WERI-Rb-1 (cell line): ENCODE measurements around the gene NTN5.
"Not testable (repeated sequence)": the region's sequence is repeated elsewhere in the genome, so short reads cannot be mapped to it uniquely, and the experiment has no call there.

ENCODE experiments used
- DNase-seq: peaks from one replicate; pipeline ENCODE4 v3.0.0-alpha.2; 2020
- H3K27ac ChIP-seq: fragments of 250-450 bp; sonication (Bioruptor Pico); 2 replicates; pipeline ENCODE4 v1.5.1; 2020; ENCODE audit warnings: mild to moderate bottlenecking, moderate library complexity
- H3K27me3 ChIP-seq: fragments of 250-450 bp; sonication (Bioruptor Pico); 2 replicates; pipeline ENCODE4 v1.5.1; 2021; ENCODE audit warnings: mild to moderate bottlenecking, low read depth, moderate library complexity; ENCODE audit not compliant: insufficient read depth, severe bottlenecking
- H3K36me3 ChIP-seq: fragments of 250-450 bp; sonication (Bioruptor Pico); 2 replicates; pipeline ENCODE4 v1.5.1; 2020; ENCODE audit warnings: mild to moderate bottlenecking, moderate library complexity
- H3K4me3 ChIP-seq: 2 replicates; pipeline ENCODE4 v1.5.1; 2011; ENCODE audit warnings: low read depth, mild to moderate bottlenecking, control low read depth, low read length
- H3K9me3 ChIP-seq: fragments of 250-450 bp; sonication (Bioruptor Pico); 2 replicates; pipeline ENCODE4 v1.5.1; 2021; ENCODE audit warnings: mild to moderate bottlenecking, moderate library complexity; ENCODE audit not compliant: severe bottlenecking
- TF ChIP-seq, protein P1 (sequence below): IDR thresholded peaks from 2 replicates; pipeline ENCODE4 v1.5.1; 2011; ENCODE audit warnings: low read depth, mild to moderate bottlenecking, control low read depth, inconsistent platforms, low read length

Gene NTN5

DNA sequence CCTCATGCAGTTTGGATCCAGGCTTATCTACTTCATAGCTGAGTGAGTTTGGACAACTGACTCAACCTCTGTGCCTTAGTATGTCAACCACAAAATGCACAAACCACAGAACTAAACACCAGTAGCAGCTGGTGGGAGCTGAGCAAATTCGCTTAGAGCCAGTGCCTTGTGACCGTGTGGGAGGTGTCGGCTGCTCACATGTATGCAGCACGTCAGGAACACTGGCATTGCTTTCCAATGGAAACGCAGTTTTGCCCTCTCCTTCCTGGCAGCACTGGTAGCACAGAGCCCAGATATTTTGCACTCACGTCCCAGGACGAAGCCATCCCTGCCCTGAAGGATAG, 8.3 kb upstream of the NTN5 start:
- TF ChIP-seq, protein P1, sequence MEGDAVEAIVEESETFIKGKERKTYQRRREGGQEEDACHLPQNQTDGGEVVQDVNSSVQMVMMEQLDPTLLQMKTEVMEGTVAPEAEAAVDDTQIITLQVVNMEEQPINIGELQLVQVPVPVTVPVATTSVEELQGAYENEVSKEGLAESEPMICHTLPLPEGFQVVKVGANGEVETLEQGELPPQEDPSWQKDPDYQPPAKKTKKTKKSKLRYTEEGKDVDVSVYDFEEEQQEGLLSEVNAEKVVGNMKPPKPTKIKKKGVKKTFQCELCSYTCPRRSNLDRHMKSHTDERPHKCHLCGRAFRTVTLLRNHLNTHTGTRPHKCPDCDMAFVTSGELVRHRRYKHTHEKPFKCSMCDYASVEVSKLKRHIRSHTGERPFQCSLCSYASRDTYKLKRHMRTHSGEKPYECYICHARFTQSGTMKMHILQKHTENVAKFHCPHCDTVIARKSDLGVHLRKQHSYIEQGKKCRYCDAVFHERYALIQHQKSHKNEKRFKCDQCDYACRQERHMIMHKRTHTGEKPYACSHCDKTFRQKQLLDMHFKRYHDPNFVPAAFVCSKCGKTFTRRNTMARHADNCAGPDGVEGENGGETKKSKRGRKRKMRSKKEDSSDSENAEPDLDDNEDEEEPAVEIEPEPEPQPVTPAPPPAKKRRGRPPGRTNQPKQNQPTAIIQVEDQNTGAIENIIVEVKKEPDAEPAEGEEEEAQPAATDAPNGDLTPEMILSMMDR = no peak
- Histone ChIP-seq H3K9me3 (no peaks in the 10 kb centered on the region), H3K4me3 (no peak overlapping the region), H3K27me3 (no peaks in the 10 kb centered on the region), H3K27ac (no peak overlapping the region), H3K36me3 (no peaks in the 10 kb centered on the region)
- no peak for DNase-seq

DNA sequence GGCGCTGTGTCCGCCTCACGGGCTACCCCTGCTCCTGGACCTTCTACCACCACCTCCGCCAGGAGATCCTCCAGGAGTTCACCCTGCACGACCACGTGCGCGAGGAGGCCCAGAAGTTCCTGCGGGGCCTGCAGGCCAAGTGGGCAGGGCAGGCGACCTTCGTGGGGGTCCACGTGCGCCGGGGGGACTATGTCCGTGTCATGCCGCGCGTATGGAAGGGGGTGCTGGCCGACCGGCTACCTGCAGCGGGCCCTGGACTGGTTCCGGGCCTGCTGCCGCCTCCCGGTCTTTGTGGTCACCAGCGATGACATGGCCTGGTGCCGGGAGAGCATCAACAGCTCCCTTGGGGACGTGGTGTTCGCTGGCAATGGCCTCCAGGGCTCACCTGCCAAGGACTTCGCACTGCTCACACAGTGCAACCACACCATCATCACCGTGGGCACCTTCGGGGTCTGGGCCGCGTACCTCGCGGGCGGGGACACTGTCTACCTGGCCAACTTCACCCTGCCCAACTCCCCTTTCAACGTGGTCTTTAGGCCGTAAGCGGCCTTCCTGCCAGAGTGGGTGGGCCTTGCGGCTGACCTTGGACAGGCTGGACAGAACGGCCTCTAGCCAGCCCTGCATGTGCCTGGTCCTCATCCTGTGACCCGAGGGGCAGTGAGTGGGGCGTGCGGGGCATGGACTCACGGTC, 7.8 kb upstream of the NTN5 start:
- DNase-seq = no peak
- Histone ChIP-seq H3K36me3 (no peaks in the 10 kb centered on the region), H3K9me3 (no peaks in the 10 kb centered on the region), H3K27me3 (no peaks in the 10 kb centered on the region), H3K27ac (no peak overlapping the region), H3K4me3 (no peak overlapping the region)
- TF ChIP-seq, protein P1 = no peak

DNA sequence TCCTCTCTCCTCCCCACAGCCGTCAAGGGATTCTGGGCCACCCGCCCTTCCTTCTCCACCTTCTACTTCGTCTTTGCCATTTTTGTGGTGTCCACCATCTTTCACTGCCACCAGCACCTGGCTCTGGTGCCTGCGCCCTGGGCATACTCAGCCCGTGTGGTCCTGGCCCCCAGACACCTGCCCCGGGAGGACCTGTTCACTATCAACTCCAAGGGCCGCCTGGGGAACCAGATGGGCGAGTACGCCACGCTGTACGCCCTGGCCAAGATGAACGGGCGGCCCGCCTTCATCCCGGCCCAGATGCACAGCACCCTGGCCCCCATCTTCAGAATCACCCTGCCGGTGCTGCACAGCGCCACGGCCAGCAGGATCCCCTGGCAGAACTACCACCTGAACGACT, 7.2 kb upstream of the NTN5 start:
- not testable (repeated sequence) for H3K27ac ChIP-seq, H3K9me3 ChIP-seq, H3K4me3 ChIP-seq, H3K36me3 ChIP-seq, DNase-seq, H3K27me3 ChIP-seq

DNA sequence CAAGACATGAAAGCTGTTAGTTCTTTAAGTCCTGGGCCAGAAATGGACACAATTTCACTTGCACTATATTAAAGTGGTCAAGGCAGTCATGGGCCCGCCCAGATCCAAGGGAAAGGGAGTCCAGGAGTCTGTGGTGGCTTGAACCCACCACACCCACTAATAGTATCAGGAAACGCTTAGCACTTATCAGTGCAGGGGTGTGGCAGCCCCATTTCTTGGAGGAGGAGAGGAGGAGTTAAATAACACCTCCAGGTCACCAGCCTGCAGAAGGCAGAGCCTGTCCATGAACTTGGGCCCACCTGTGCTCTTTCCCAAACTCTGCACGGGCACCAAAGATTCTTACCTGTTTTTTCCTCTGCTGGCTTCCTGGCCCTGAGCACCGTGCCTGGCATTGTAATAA, 5.4 kb upstream of the NTN5 start:
- Histone ChIP-seq H3K36me3 (no peaks in the 10 kb centered on the region), H3K27me3 (no peaks in the 10 kb centered on the region), H3K9me3 (no peaks in the 10 kb centered on the region), H3K4me3 (no peak overlapping the region), H3K27ac (no peak overlapping the region)
- DNase-seq = no peak
- TF ChIP-seq, protein P1 = no peak

DNA sequence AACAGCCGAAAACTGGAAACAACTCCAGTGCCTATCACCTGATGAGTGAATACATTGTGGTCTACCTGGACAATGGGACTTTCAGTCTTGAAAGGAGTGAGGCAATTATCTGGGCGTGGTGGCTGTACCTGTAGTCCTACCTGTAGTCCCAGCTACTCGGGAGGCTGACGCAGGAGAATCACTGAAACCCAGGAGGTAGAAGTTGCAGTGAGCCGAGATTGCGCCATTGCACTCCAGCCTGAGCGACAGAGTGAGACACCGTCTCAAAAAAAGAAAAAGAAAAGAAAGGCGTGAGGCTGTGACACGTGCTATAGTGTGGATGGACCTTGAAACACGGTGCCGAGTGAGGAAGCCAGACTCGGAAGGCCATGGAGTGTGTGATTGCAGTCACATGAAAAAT, 4.1 kb upstream of the NTN5 start:
- H3K27me3 ChIP-seq = no peaks in the 10 kb centered on the region
- DNase-seq = no peak
- TF ChIP-seq, protein P1 = no peak
- H3K4me3 ChIP-seq = no peak overlapping the region
- no peak overlapping the region for H3K27ac ChIP-seq
- no peaks in the 10 kb centered on the region for H3K36me3 ChIP-seq
- no peaks in the 10 kb centered on the region for H3K9me3 ChIP-seq

DNA sequence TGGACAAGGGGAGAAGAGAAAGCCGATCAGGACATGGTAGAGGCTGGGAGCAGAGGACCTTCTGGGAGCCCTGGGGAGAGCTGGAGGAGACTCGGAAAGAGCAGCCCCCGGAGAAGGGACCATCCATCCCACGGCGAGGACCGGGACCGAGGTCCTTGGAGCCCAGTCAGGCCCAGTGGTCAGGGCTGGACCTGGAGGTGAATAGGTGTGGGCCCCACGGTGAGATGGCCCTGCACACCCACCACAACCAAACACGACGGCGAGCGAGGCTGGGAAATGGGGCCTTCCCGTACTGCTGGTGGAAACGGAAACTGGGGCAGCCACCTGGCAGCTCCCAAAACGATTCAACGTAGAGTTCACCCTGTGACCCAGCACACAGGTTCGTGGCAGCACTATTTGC, 3.7 kb upstream of the NTN5 start:
- TF ChIP-seq, protein P1 = no peak
- no peaks in the 10 kb centered on the region for H3K9me3 ChIP-seq
- no peak for DNase-seq
- H3K4me3 ChIP-seq = no peak overlapping the region
- no peaks in the 10 kb centered on the region for H3K36me3 ChIP-seq
- no peaks in the 10 kb centered on the region for H3K27me3 ChIP-seq
- H3K27ac ChIP-seq = no peak overlapping the region
